Stimulated activated CD4-positive, alpha-beta T cell treated with anti-CD3 and anti-CD28 coated beads, TNF-alpha, amount 100 ng/mL, for 1 hour (primary cell): Measurements from ENCODE around the gene COMT.
A peak's percentile ranks its signal among the peaks of the same experiment; 100 is the strongest.

Experiments
- DNase-seq, 3 donors: peaks; one replicate each; pipeline ENCODE4 v3.0.0-alpha.2; 2020; ENCODE audit warnings: low read depth in 3 of 3, low spot score in 1 of 3

Gene COMT

GRCh38 chr22:19955241-19956128, 13.9 kb downstream of the COMT start:
- no peak for DNase-seq

- no peak for DNase-seq
Observed at GRCh38 chr22:19957445-19957844, 15.9 kb downstream of the COMT start.

GRCh38 chr22:19958083-19959042, 16.8 kb downstream of the COMT start:
- DNase-seq: no peak

- DNase-seq: no peak
Observed at GRCh38 chr22:19959043-19959586, 17.5 kb downstream of the COMT start.

- no peak for DNase-seq
Observed at GRCh38 chr22:19959587-19960490, 18.3 kb downstream of the COMT start.

- no peak for DNase-seq
Observed at GRCh38 chr22:19960491-19961200, 19.1 kb downstream of the COMT start.

- no peak for DNase-seq
Observed at GRCh38 chr22:19961201-19961580, 19.6 kb downstream of the COMT start.

- DNase-seq: no peak
Observed at GRCh38 chr22:19961868-19962245, 20.3 kb downstream of the COMT start.

GRCh38 chr22:19962246-19962908, 20.8 kb downstream of the COMT start:
- DNase-seq: peak in 2 of 3 donors; percentile 29 to 40

GRCh38 chr22:19962909-19963806, 21.6 kb downstream of the COMT start:
- no peak for DNase-seq

GRCh38 chr22:19963863-19964642, 22.5 kb downstream of the COMT start:
- DNase-seq: no peak

- no peak for DNase-seq
Observed at GRCh38 chr22:19964701-19965386, 23.3 kb downstream of the COMT start.

GRCh38 chr22:19965771-19966709, 24.5 kb downstream of the COMT start:
- no peak for DNase-seq

GRCh38 chr22:19966908-19967750, 25.6 kb downstream of the COMT start:
- no peak for DNase-seq

GRCh38 chr22:19967850-19968449, 26.4 kb downstream of the COMT start:
- no peak for DNase-seq
